Heart left ventricle (tissue), 16 donors: ENCODE measurements around the gene RFPL4A. TPM values are rescaled to one million over a fixed set of nuclear protein-coding genes. Genes with fewer than 3 reads are reported as not detected.
"Not testable (repeated sequence)": the region's sequence is repeated elsewhere in the genome, so short reads cannot be mapped to it uniquely, and the experiment has no call there.

ENCODE experiments used
- ATAC-seq, 4 donors: fragments of 200-7000 bp; cut with Tn5 transposase; one replicate each; pipeline ENCODE4 v1.9.1; 2020 to 2022; ENCODE audit warnings: moderate library complexity in 4 of 4, mild to moderate bottlenecking in 3 of 4, moderate number of reproducible peaks in 1 of 4
- DNase-seq, 5 donors: peaks; one replicate each; pipeline ENCODE4 v3.0.0-alpha.2; 2020
- H3K27ac ChIP-seq, 12 donors: fragments of 200-600 bp; sonication (generic) in 4 of 12; one replicate each; pipeline versions ENCODE4 v1.5.0 to v1.8.0; 2016 to 2022; ENCODE audit warnings: mild to moderate bottlenecking in 2 of 12
- H3K27me3 ChIP-seq, 9 donors: fragments of 200-600 bp; sonication (generic) in 2 of 9; one replicate each; pipeline versions ENCODE4 v1.5.1 to v1.8.0; 2016 to 2022; ENCODE audit warnings: mild to moderate bottlenecking in 3 of 9
- H3K36me3 ChIP-seq, 9 donors: fragments of 200-600 bp; sonication (generic) in 2 of 9; one replicate each; pipeline versions ENCODE4 v1.5.0 to v1.8.0; 2018 to 2022; ENCODE audit warnings: mild to moderate bottlenecking in 2 of 9
- H3K4me1 ChIP-seq, 12 donors: fragments of 200-600 bp; sonication (generic) in 4 of 12; one replicate each; pipeline versions ENCODE4 v1.5.0 to v1.8.0; 2016 to 2022; ENCODE audit warnings: mild to moderate bottlenecking in 3 of 12
- H3K4me3 ChIP-seq, 12 donors: fragments of 200-600 bp; sonication (generic) in 4 of 12; one replicate each; pipeline versions ENCODE4 v1.5.0 to v1.8.0; 2017 to 2022; ENCODE audit warnings: mild to moderate bottlenecking in 9 of 12, moderate library complexity in 4 of 12
- H3K9me3 ChIP-seq, 12 donors: fragments of 200-600 bp; sonication (generic) in 4 of 12; one replicate each; pipeline versions ENCODE4 v1.5.0 to v1.8.0; 2016 to 2022; ENCODE audit warnings: mild to moderate bottlenecking in 1 of 12
- POLR2A ChIP-seq, 2 donors: fragments of 450-650 bp; IDR thresholded peaks; one replicate each; pipeline ENCODE4 v1.6.1; 2017; ENCODE audit warnings: antibody characterized with exemption in 2 of 2, mild to moderate bottlenecking in 2 of 2, moderate library complexity in 2 of 2
- WGBS, 4 donors: extraction: QIAGEN DNeasy Blood & Tissue Kit in 2 of 4; methylation state at CpG; one replicate each; pipeline versions ENCODE4 v1.1.5 to v1.1.7; 2013 to 2018; 5-methylcytosine and 5-hydroxymethylcytosine counted together
- intact Hi-C, 10 donors: fragments of 100-400 bp; cut with DNase I; formaldehyde crosslinking; loops; one replicate each; pipeline versions ENCODE4 v1.11.1 to v1.14.2; 2022
- polyA plus RNA-seq, 2 donors: library from polyadenylated mRNA; stranded (reverse); fragments of 200-250 nt; gene quantifications; one replicate each; pipeline ENCODE4 v1.2.3, GENCODE V29; 2013
- total RNA-seq, 9 donors: library from RNA; depleted of rRNA in 2 of 9; stranded (reverse); fragments of >200 nt in 2 of 9; fragmentation: NEBNext Ultra II Directional in 3 of 9; extraction: Animal tissue kit (Norgen Biotek cat#: 25700) in 3 of 9; gene quantifications; one replicate each; pipeline versions ENCODE4 v1.1.0 to v1.2.4, GENCODE V29; 2016 to 2023
- TF ChIP-seq, protein P1 (sequence below), 12 donors: fragments of 200-600 bp; sonication (generic) in 4 of 12; IDR thresholded peaks; one replicate each; pipeline versions ENCODE4 v1.5.0 to v1.8.0; 2018 to 2022; ENCODE audit warnings: antibody characterized with exemption in 12 of 12, mild to moderate bottlenecking in 5 of 12
- donor health status: ischemic (EF 13 %, LVEDD 7.1; RV severe dilation, severe dysfunction).
- donor health status: healthy with polysubstance abuse.
- donor health status: DM: no; HTN: yes; CAD: no.
- donor health status: DM: no; HTN: no; CAD: no.
- donor health status: ischemic (EF 25% LVEDD 6.9; RV normal size, moderate dysfunction).
- donor health status: ischemic (EF 25% LVEDD 5.7; RV mildly dilated, moderate dysfunction).
- donor health status: healthy.
- donor health status: DM: yes; HTN: yes; CAD: no.
- donor health status: ischemic (EF 35%, LVEDD 5.7; RV mildly dilated, moderate dysfunction).
- donor health status: nonischemic (EF 11% LVEDD 7.7; RV severe dilation, severe dysfunction).
- donor health status: DM: yes; HTN: yes; CAD: no.
- donor health status: PGD.
- donor health status: ischemic (EF 29% LVEDD 5.4; RV normal size, mild dysfunction).
- donor health status: nonischemic (EF 23%, LVEDD 6.1; RV moderate dilation, normal function).

Gene RFPL4A
- total and polyA plus RNA-seq, 11 donors = not detected

- WGBS, 4 donors = 85 to 92% (median 91%) methylated on average over 8 of the region's 8 CpGs
- TF ChIP-seq, protein P1, sequence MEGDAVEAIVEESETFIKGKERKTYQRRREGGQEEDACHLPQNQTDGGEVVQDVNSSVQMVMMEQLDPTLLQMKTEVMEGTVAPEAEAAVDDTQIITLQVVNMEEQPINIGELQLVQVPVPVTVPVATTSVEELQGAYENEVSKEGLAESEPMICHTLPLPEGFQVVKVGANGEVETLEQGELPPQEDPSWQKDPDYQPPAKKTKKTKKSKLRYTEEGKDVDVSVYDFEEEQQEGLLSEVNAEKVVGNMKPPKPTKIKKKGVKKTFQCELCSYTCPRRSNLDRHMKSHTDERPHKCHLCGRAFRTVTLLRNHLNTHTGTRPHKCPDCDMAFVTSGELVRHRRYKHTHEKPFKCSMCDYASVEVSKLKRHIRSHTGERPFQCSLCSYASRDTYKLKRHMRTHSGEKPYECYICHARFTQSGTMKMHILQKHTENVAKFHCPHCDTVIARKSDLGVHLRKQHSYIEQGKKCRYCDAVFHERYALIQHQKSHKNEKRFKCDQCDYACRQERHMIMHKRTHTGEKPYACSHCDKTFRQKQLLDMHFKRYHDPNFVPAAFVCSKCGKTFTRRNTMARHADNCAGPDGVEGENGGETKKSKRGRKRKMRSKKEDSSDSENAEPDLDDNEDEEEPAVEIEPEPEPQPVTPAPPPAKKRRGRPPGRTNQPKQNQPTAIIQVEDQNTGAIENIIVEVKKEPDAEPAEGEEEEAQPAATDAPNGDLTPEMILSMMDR (IDR thresholded peaks at IDR 0.05) = no peak
- no peak for TF ChIP-seq POLR2A (IDR thresholded peaks at IDR 0.05)
- intact Hi-C loops = no loop called here
- Histone ChIP-seq H3K9me3 (peaks cover 0 to 19% (median 0%) of the 10 kb centered on the region in 12 donors), H3K4me3 (no peak overlapping the region), H3K4me1 (no peaks in the 10 kb centered on the region), H3K27me3 (peaks cover 0 to 43% (median 18%) of the 10 kb centered on the region in 9 donors), H3K36me3 (no peaks in the 10 kb centered on the region), H3K27ac (no peak overlapping the region)
- ATAC-seq (no peak), DNase-seq (no peak)
Observed at GRCh38 chr19:55723491-55723890, 35.4 kb upstream of the RFPL4A start.

DNA sequence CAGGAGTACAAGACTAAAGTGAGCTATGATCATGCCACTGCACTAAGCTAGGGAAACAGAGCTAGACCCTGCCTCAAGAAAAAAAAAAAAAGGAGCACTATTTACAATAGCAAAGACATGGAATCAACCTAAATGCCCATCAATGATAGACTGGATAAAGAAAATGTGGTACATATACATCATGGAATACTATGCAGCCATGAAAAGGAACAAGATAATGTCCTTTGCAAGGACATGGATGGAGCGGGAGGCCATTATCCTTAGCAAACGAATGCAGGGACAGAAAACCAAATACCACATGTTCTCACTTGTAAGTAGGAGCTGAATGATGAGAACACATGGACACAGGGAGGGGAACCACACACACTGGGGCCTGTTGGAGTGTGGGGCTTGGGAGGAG, 28.5 kb upstream of the RFPL4A start:
- H3K27ac ChIP-seq, H3K4me1 ChIP-seq, ATAC-seq, intact Hi-C loops, H3K4me3 ChIP-seq, H3K36me3 ChIP-seq, H3K27me3 ChIP-seq, DNase-seq, H3K9me3 ChIP-seq: not testable (repeated sequence)
- 74 to 84% (median 81%) methylated on average over 2 of the region's 2 CpGs for WGBS, 4 donors

GRCh38 chr19:55738302-55738701, 20.6 kb upstream of the RFPL4A start, which contains the start of gene NLRP9:
Gene NLRP9 (minus strand): TSS chr19:55738402. CDS start chr19:55738374, 28 bp downstream.
- TF ChIP-seq POLR2A (IDR thresholded peaks at IDR 0.05) = no peak
- TF ChIP-seq, protein P1 (IDR thresholded peaks at IDR 0.05) = no peak
- no peaks in the 10 kb centered on the region for H3K4me1 ChIP-seq
- ATAC-seq = no peak
- WGBS, 4 donors = 85 to 92% (median 88%) methylated on average over 3 of the region's 3 CpGs
- H3K9me3 ChIP-seq = no peaks in the 10 kb centered on the region
- no peak within 1 kb of the TSS for H3K27ac ChIP-seq
- no peaks in the 10 kb centered on the region for H3K36me3 ChIP-seq
- peaks cover 0 to 3% (median 0%) of the 10 kb centered on the region in 9 donors for H3K27me3 ChIP-seq
- intact Hi-C loops = no loop called here
- DNase-seq = no peak
- no peak within 1 kb of the TSS for H3K4me3 ChIP-seq

DNA sequence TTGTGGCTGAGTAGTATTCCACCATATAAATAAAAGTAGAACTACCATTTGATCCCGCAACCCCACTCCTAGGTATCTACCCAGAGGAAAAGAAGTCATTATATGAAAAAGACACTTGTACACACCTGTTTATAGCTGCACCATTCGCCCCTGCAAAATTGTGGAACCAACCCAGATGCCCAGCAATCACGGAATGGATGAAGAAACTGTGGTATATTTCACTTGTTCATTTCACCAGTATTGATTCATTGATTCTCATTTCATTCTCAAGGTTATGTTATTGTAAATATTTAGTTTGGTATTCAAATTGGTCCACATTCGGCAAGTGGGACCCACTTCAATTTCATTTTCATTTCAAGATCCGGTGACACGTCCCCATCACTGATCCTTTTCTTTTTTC, 8.2 kb upstream of the RFPL4A start:
- Histone ChIP-seq H3K9me3 (no peaks in the 10 kb centered on the region), H3K36me3 (no peaks in the 10 kb centered on the region), H3K27me3 (peaks cover 0 to 7% (median 0%) of the 10 kb centered on the region in 9 donors), H3K4me1 (no peaks in the 10 kb centered on the region), H3K4me3 (no peak overlapping the region), H3K27ac (no peak overlapping the region)
- no peak for DNase-seq
- WGBS, 4 donors = 81 to 90% (median 88%) methylated on average over 6 of the region's 6 CpGs
- TF ChIP-seq, protein P1 (IDR thresholded peaks at IDR 0.05) = no peak
- ATAC-seq = no peak
- intact Hi-C loops = no loop called here

GRCh38 chr19:55753401-55753800, 5.5 kb upstream of the RFPL4A start:
- intact Hi-C loops = no loop called here
- no peak for ATAC-seq

DNA sequence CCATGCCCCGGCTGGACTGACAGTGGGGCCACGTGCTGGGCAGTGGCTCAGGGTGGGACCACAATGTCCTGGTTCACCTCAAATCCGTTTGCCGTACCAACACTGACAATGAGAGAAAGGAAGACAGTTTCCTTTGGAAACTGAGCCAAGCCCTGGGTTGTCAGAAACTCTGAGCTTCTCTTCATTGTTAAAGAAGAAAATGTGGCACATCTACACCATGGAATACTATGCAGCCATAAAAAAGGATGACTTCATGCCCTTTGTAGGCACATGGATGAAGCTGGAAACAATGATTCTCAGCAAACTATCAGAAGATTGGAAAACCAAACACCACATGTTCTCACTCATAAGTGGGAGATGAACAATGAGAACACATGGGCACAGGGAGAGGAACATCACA, 2.1 kb upstream of the RFPL4A start:
- ATAC-seq, H3K9me3 ChIP-seq, DNase-seq, H3K27me3 ChIP-seq, H3K36me3 ChIP-seq, H3K27ac ChIP-seq, H3K4me1 ChIP-seq, intact Hi-C loops, H3K4me3 ChIP-seq: not testable (repeated sequence)
- WGBS, 4 donors = 73 to 77% (median 75%) methylated on average over 4 of the region's 4 CpGs

More at GRCh38 chr19:55753401-55753800, 5.5 kb upstream of the RFPL4A start:
- H3K27ac ChIP-seq = no peak overlapping the region
- DNase-seq = no peak
- H3K27me3 ChIP-seq = peaks cover 0 to 7% (median 0%) of the 10 kb centered on the region in 9 donors
- no peak for TF ChIP-seq POLR2A (IDR thresholded peaks at IDR 0.05)
- TF ChIP-seq, protein P1 (IDR thresholded peaks at IDR 0.05) = no peak
- no peaks in the 10 kb centered on the region for H3K9me3 ChIP-seq
- no peak overlapping the region for H3K4me3 ChIP-seq
- H3K4me1 ChIP-seq = no peaks in the 10 kb centered on the region
- 65 to 78% (median 69%) methylated on average over 3 of the region's 3 CpGs for WGBS, 4 donors
- H3K36me3 ChIP-seq = no peaks in the 10 kb centered on the region
